A549 (cell line): ENCODE results near the gene LRP4. TPM values are rescaled to one million over a fixed set of nuclear protein-coding genes. Genes with fewer than 3 reads are reported as not detected.

Experiments
- ATAC-seq, 2 experiments: fragments of 200-7000 bp in 1 of 2; fragments of >200 bp in 1 of 2; cut with Nextera tagmentation in 1 of 2; cut with Tn5 transposase in 1 of 2; 3 replicates each; pipeline versions ENCODE4 v1.8.0 to v1.9.1; 2018 to 2020; ENCODE audit warnings: mild to moderate bottlenecking in 1 of 2, moderate library complexity in 1 of 2
- CTCF ChIA-PET: fragments of 300-600 bp; sonication (Branson Sonifier 250); formaldehyde crosslinking; extraction: SDS; loops from one replicate; lab custom pipeline; 2021; ENCODE audit warnings: antibody characterized with exemption, inconsistent platforms; lab: Yijun Ruan, JAX
- POLR2A ChIA-PET: fragments of 350-600 bp; formaldehyde crosslinking; extraction: SDS; loops from one replicate; lab custom pipeline; 2021; ENCODE audit warnings: antibody characterized with exemption, inconsistent platforms; lab: Yijun Ruan, JAX
- DNase-seq, 2 experiments: peaks; one replicate each; pipeline versions ENCODE4 v3.0.0 to v3.0.0-alpha.2; 2011 to 2016; ENCODE audit warnings: low read depth in 1 of 2, low spot score in 1 of 2
- FAIRE-seq: peaks from 2 replicates; lab custom pipeline; 2011; peaks lifted over from hg19 to GRCh38; lab: Jason Lieb, UNC
- H3K27ac ChIP-seq, 2 experiments: fragments of >200 bp; sonication (Bioruptor Twin); formaldehyde crosslinking; 3 replicates each; pipeline ENCODE4 v1.5.1; 2016 to 2017
- H3K4me1 ChIP-seq: fragments of >200 bp; sonication (Bioruptor Twin); formaldehyde crosslinking; 3 replicates; pipeline ENCODE4 v1.6.1; 2016
- H3K4me2 ChIP-seq: fragments of >200 bp; sonication (Bioruptor Twin); formaldehyde crosslinking; 3 replicates; pipeline ENCODE4 v1.6.1; 2016
- H3K4me3 ChIP-seq: fragments of >200 bp; sonication (Bioruptor Twin); formaldehyde crosslinking; 3 replicates; pipeline ENCODE4 v1.5.1; 2016
- H3K9me3 ChIP-seq: fragments of >200 bp; sonication (Bioruptor Twin); formaldehyde crosslinking; 3 replicates; pipeline ENCODE4 v1.6.1; 2016
- CEBPB ChIP-seq, 2 experiments: fragments of >200 bp in 1 of 2; sonication (Bioruptor Twin) in 1 of 2; formaldehyde crosslinking in 1 of 2; IDR thresholded peaks; 2 replicates each; pipeline ENCODE4 v1.6.1; 2012 to 2016
- E2F6 ChIP-seq: IDR thresholded peaks from 2 replicates; pipeline ENCODE4 v1.6.1; 2012; ENCODE audit warnings: low read depth, borderline replicate concordance
- EHF ChIP-seq: fragments of 250-450 bp; sonication (Bioruptor Pico); IDR thresholded peaks from 2 replicates; pipeline ENCODE4 v1.5.0; 2020; ENCODE audit warnings: mild to moderate bottlenecking
- ESRRA ChIP-seq: fragments of 150-350 bp; IDR thresholded peaks from 2 replicates; pipeline ENCODE4 v1.6.1; 2014; ENCODE audit warnings: mild to moderate bottlenecking, low read length, borderline replicate concordance
- FOSL2 ChIP-seq, 2 experiments: fragments of 450-650 bp in 1 of 2; fragments of >200 bp in 1 of 2; sonication (Bioruptor Twin) in 1 of 2; formaldehyde crosslinking; IDR thresholded peaks; 2 replicates each; pipeline versions ENCODE4 v1.5.0 to v1.6.1; 2016 to 2020; ENCODE audit warnings: mild to moderate bottlenecking in 1 of 2, moderate library complexity in 1 of 2
- HES2 ChIP-seq: fragments of >200 bp; sonication (Bioruptor Twin); formaldehyde crosslinking; IDR thresholded peaks from 2 replicates; pipeline ENCODE4 v1.6.1; 2016
- HOXA7 ChIP-seq: fragments of 250-450 bp; sonication (Bioruptor Pico); IDR thresholded peaks from 2 replicates; pipeline ENCODE4 v1.5.0; 2020; ENCODE audit warnings: mild to moderate bottlenecking, moderate library complexity
- HOXB13 ChIP-seq: fragments of 250-450 bp; sonication (Bioruptor Pico); IDR thresholded peaks from 2 replicates; pipeline ENCODE4 v1.5.0; 2020; ENCODE audit warnings: low read depth, mild to moderate bottlenecking, moderate library complexity
- HOXB5 ChIP-seq: fragments of 250-450 bp; sonication (Bioruptor Pico); IDR thresholded peaks from 2 replicates; pipeline ENCODE4 v1.5.0; 2020; ENCODE audit warnings: mild to moderate bottlenecking, moderate library complexity
- JUNB ChIP-seq: fragments of >200 bp; sonication (Bioruptor Twin); formaldehyde crosslinking; IDR thresholded peaks from 2 replicates; pipeline ENCODE4 v1.6.1; 2016
- KDM1A ChIP-seq: fragments of 200-600 bp; sonication (generic); IDR thresholded peaks from 2 replicates; pipeline ENCODE4 v1.6.1; 2016; ENCODE audit warnings: low read depth, mild to moderate bottlenecking
- MAFK ChIP-seq: fragments of 450-650 bp; IDR thresholded peaks from 2 replicates; pipeline ENCODE4 v1.6.1; 2014; ENCODE audit not compliant: partially characterized antibody
- NFE2L2 ChIP-seq: fragments of 150-350 bp; conservative IDR thresholded peaks from 2 replicates; pipeline ENCODE4 v1.6.1; 2014; ENCODE audit warnings: low read length
- NPAS2 ChIP-seq: fragments of 250-450 bp; sonication (Bioruptor Pico); IDR thresholded peaks from 2 replicates; pipeline ENCODE4 v1.8.0; 2022; ENCODE audit warnings: mild to moderate bottlenecking, moderate library complexity, borderline replicate concordance
- PHF8 ChIP-seq: fragments of 200-600 bp; sonication (generic); IDR thresholded peaks from 2 replicates; pipeline ENCODE4 v1.6.1; 2016; ENCODE audit warnings: low read depth, mild to moderate bottlenecking, antibody characterized with exemption, moderate library complexity, borderline replicate concordance
- POLR2AphosphoS2 ChIP-seq: conservative IDR thresholded peaks from 2 replicates; pipeline ENCODE4 v1.6.1; 2012; ENCODE audit warnings: low read length, improper control_type of control experiment, inconsistent platforms
- RCOR1 ChIP-seq: fragments of 150-350 bp; IDR thresholded peaks from 2 replicates; pipeline ENCODE4 v1.6.1; 2014; ENCODE audit warnings: antibody characterized with exemption, low read length, low read depth
- RFX5 ChIP-seq: fragments of 450-650 bp; IDR thresholded peaks from 2 replicates; pipeline ENCODE4 v1.7.1; 2014; ENCODE audit warnings: antibody characterized with exemption, mild to moderate bottlenecking, moderate library complexity
- SREBF2 ChIP-seq: fragments of 450-650 bp; IDR thresholded peaks from 2 replicates; pipeline ENCODE4 v1.6.1; 2014; ENCODE audit warnings: mild to moderate bottlenecking, moderate library complexity
- TP53 ChIP-seq: fragments of 250-450 bp; sonication (Bioruptor Pico); IDR thresholded peaks from 2 replicates; pipeline ENCODE4 v1.5.0; 2021; ENCODE audit warnings: mild to moderate bottlenecking, moderate library complexity
- WGBS: methylation state at CpG from one replicate; pipeline ENCODE4 v1.1.6; 2017; ENCODE audit errors: missing lambda C conversion rate; 5-methylcytosine and 5-hydroxymethylcytosine counted together
- polyA plus RNA-seq, 4 experiments: library from polyadenylated mRNA; depleted of rRNA in 3 of 4; stranded (reverse); fragments of >200 nt; fragmentation: RNase III in 1 of 4; extraction: RNeasy Plus Mini Kit Qiagen cat#74134 plus additional on column Dnase treatment in 1 of 4; gene quantifications; 2 replicates in 3 of 4; 3 replicates in 1 of 4; pipeline ENCODE4 v1.2.3, GENCODE V29; 2011 to 2017
- TF ChIP-seq, protein P1 (sequence below): fragments of >200 bp; sonication (Bioruptor Twin); formaldehyde crosslinking; IDR thresholded peaks from 3 replicates; pipeline ENCODE4 v1.6.1; 2016
- TF ChIP-seq, protein P2 (sequence below): fragments of 450-650 bp; IDR thresholded peaks from 2 replicates; pipeline ENCODE4 v1.6.1; 2014; ENCODE audit warnings: antibody characterized with exemption

Gene LRP4
- polyA plus RNA-seq, 2 of the 4 experiments (the other 2 are of a cell fraction), result 4.0 to 6.4 TPM

- TF ChIP-seq ESRRA (no peak), JUNB (no peak)
- no peak overlapping the region for H3K4me3 ChIP-seq
- no peak for FAIRE-seq
- ATAC-seq, result no peak
- no peaks in the 10 kb centered on the region for H3K9me3 ChIP-seq
- no peak overlapping the region for H3K4me2 ChIP-seq
- CTCF ChIA-PET, result no interaction called here
- WGBS, result 75% methylated on average over 4 of the region's 4 CpGs
- no peak for DNase-seq
- POLR2A ChIA-PET, result no interaction called here
- no peak overlapping the region for H3K27ac ChIP-seq
- H3K4me1 ChIP-seq, result no peaks in the 10 kb centered on the region
Measured at GRCh38 chr11:46860218-46860617, 58.1 kb downstream of the LRP4 start.

DNA sequence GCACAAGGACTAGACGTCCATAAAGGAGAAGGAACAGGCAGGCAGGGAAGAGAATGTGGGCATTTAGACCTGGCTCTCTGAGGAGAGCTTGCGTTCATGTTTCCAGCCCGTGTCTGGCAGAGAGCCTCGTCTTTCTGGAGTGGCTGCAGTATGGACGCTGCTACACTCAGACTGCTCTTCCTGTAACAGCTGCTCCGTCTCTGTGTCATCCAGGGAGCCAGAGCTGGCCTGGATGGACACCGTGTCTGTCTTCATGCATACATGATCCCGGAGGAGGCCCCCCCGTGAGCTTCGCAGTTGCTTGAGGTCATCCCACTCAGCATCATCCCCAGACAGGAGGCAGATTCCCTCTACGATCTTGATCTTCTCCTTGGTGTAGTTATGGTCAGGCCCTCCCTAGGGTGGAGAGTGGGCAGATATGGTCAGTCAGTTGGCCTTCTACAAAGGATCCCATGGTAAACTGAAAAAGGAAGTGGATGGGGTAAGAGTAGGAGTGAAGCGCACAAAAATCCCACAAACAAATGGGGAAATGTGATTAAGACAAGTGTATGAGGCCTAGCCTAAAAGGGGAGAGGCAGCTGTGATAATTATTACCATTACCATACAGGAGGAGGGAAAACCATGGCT is 59.3 kb downstream of the LRP4 start:
- Histone ChIP-seq H3K4me1 (no peaks in the 10 kb centered on the region), H3K4me3 (no peak overlapping the region), H3K9me3 (no peaks in the 10 kb centered on the region), H3K4me2 (no peak overlapping the region), H3K27ac (no peak overlapping the region)
- DNase-seq (no peak), FAIRE-seq (no peak), ATAC-seq (no peak)
- WGBS, result 89% methylated on average over 11 of the region's 12 CpGs
- no peak for TF ChIP-seq SREBF2
- TF ChIP-seq RCOR1, result no peak
- no peak for TF ChIP-seq NFE2L2
- ChIA-PET CTCF (interaction anchor here (0.5 to 1.0 kb wide), 2 partner anchors 27 to 63 kb away, joined by 3 read pairs; no protein-coding TSS in a partner anchor), POLR2A (no interaction called here)

GRCh38 chr11:46857666-46858065 is 60.7 kb downstream of the LRP4 start:
- TF ChIP-seq, protein P1, sequence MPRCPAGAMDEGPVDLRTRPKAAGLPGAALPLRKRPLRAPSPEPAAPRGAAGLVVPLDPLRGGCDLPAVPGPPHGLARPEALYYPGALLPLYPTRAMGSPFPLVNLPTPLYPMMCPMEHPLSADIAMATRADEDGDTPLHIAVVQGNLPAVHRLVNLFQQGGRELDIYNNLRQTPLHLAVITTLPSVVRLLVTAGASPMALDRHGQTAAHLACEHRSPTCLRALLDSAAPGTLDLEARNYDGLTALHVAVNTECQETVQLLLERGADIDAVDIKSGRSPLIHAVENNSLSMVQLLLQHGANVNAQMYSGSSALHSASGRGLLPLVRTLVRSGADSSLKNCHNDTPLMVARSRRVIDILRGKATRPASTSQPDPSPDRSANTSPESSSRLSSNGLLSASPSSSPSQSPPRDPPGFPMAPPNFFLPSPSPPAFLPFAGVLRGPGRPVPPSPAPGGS, result no peak
- TF ChIP-seq HES2 (no peak), POLR2AphosphoS2 (no peak), MAFK (no peak), TP53 (CRISPR knock-in tag) (no peak), NFE2L2 (no peak), FOSL2 (IDR thresholded peaks at IDR 0.05) (no peak), FOSL2 (CRISPR knock-in tag; IDR thresholded peaks at IDR 0.05) (no peak), CEBPB (IDR thresholded peaks at IDR 0.05) (no peak), KDM1A (no peak), HOXB13 (no peak), PHF8 (no peak)
- TF ChIP-seq, protein P2, sequence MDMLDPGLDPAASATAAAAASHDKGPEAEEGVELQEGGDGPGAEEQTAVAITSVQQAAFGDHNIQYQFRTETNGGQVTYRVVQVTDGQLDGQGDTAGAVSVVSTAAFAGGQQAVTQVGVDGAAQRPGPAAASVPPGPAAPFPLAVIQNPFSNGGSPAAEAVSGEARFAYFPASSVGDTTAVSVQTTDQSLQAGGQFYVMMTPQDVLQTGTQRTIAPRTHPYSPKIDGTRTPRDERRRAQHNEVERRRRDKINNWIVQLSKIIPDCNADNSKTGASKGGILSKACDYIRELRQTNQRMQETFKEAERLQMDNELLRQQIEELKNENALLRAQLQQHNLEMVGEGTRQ, result no peak
- FAIRE-seq (no peak), ATAC-seq (no peak), DNase-seq (no peak)
- Histone ChIP-seq H3K4me1 (no peaks in the 10 kb centered on the region), H3K9me3 (no peaks in the 10 kb centered on the region), H3K27ac (no peak overlapping the region), H3K4me2 (no peak overlapping the region), H3K4me3 (no peak overlapping the region)
- CTCF ChIA-PET, result interaction anchor here (0.6 to 1.9 kb wide), 3 partner anchors 10 to 1082 kb away, joined by 3 to 4 read pairs (median 4); no protein-coding TSS in a partner anchor
- WGBS, result 56% methylated on average over 4 of the region's 4 CpGs
- POLR2A ChIA-PET, result no interaction called here

DNA sequence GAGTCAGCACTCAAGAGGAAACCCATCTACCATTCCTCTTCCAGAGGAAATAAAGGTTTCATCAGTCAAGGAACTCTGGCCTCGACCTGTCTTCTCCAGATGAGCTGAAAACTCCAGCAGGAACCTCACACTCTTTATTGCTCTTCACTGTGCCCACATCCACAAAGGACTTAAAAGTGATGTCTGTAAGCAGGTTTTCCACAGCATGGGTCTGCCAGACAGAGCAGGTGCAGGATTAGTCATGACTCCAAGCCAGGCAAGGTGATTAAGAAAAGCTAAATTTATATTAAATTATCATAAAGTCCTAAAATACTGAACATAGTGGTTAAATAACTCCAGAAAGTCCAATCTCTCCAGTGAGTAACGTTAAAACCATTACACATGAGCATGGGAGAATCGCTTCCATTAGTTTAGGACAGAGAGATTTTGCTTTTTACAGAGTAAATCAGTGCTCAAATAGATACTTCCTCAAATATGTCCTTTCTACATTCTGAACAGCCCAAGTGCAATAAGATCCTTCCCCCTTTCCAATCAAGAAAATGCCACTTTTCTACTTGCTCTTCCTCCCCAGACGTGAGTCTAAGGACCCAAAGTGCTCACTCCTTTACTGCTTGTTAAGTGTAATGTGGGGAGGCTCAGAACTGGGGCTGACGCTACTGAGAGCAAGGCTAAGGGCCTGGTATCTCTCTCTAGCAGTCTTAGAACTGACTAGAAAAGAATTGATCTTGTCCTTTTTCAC is 61.6 kb downstream of the LRP4 start:
- Histone ChIP-seq H3K4me1 (no peaks in the 10 kb centered on the region), H3K9me3 (no peaks in the 10 kb centered on the region), H3K4me3 (no peak overlapping the region), H3K27ac (no peak overlapping the region), H3K4me2 (no peak overlapping the region)
- DNase-seq, result no peak
- ChIA-PET POLR2A (interaction anchor here (0.5 kb wide), 1 partner anchor 160 kb away, joined by 3 read pairs; no protein-coding TSS in a partner anchor), CTCF (interaction anchor here (0.6 to 1.9 kb wide), 4 partner anchors 9 to 1083 kb away, joined by 3 to 4 read pairs (median 4); no protein-coding TSS in a partner anchor)
- TF ChIP-seq HOXA7 (CRISPR knock-in tag) (no peak), RFX5 (no peak), E2F6 (no peak), EHF (CRISPR knock-in tag) (no peak), HOXB5 (CRISPR knock-in tag) (no peak), HOXB13 (no peak), NPAS2 (CRISPR knock-in tag) (no peak)
- TF ChIP-seq, protein P1, result no peak
- WGBS, result 62% methylated on average over 5 of the region's 5 CpGs
- no peak for FAIRE-seq
- no peak for ATAC-seq
